ENCODE data around the gene TUBGCP3. TPM values are rescaled to one million over a fixed set of nuclear protein-coding genes. Genes with fewer than 3 reads are reported as not detected.
"Not testable (repeated sequence)": the region's sequence is repeated elsewhere in the genome, so short reads cannot be mapped to it uniquely, and the experiment has no call there.

The TUBGCP3 gene
- total and polyA plus RNA-seq, 2 donors, result 16.3 TPM

DNA sequence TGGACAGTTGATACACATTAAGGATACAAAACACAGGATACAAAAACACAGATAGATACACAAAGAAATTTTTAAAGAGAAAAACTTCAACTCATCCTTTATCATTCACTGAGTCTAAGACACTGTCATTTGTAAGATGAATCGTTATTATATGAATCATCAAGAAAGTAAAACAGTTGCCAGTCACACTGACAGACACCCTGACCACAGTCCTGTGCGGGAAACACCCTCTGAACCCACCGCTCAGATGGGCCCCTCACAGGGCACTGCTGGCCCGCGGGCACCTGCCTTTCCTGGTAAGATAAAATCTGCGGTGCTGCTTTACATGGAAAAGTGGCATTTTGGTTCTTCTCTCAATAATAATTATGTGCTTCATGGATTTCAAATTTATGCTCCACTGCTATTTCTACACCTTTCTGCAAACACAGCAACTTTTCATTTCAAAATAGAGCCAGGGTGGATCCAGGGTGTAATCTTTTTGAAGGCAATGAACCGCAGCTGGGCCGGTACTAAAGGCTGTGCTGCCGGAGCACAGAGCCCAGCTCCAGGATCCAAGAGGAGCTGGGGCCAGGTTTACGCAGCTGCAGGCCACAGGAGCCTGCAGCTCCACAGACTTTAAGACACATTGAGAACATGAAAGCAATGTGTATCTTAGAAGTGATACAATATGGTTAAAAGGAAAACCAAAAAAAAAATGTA is 76.8 kb downstream of the TUBGCP3 start:
- Histone ChIP-seq H3K4me3 (ENCODE audit: low read length in 2 of 2) (no peak overlapping the region), H3K36me3 (ENCODE audit: control insufficient read depth in 2 of 2, insufficient read depth in 2 of 2, low read length in 1 of 2) (peaks cover 46 to 56% of the 10 kb centered on the region in 2 donors), H3K4me1 (ENCODE audit: control insufficient read depth in 2 of 2, insufficient read depth in 2 of 2, low read length in 2 of 2) (no peaks in the 10 kb centered on the region), H3K9me3 (ENCODE audit: control insufficient read depth in 2 of 2, insufficient read depth in 1 of 2, low read length in 1 of 2) (no peaks in the 10 kb centered on the region), H3K27me3 (ENCODE audit: control insufficient read depth in 2 of 2, insufficient read depth in 1 of 2, low read length in 1 of 2) (no peaks in the 10 kb centered on the region), H3K27ac (ENCODE audit: low read depth in 1 of 2, low read length in 1 of 2) (no peak overlapping the region)
- DNase-seq (ENCODE audit: low read depth in 6 of 9, low spot score in 9 of 9), result no peak
- WGBS, result 95% methylated on average over 10 of the region's 10 CpGs

DNA sequence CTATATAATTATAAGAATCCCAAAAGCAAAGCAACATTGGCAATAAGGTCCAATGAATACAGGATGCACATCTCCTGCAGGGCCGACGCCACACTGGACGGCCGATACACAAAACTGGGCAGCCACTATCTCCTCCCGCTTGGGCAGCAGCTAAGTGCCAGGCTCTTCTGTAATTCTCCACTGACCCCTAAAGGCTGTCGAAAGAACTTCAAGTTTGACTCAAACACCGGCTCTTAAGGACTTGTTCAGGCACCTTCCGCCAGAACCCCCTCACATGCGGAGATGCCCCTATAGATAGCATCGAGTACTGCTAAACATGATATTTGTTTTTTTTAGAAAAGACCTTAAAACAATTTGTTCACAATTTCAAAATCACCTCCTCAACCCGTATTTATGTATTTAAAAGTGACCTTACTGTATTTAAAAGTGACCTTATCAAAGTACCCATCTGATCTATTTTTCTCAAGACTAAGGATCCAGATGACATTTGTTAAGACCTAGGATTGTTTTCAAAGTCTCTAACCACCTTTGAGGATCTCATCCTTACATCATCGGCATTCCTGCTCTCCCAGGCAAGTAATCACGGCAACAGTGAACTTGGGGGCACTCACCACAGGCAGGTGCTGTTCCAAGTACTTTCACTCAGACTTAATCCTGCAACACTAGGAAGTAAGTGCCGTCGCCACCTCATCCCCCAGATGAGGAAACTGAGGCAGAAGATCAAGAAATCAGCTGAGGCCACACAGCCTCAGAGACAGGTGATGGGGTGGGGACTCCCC is 77.8 kb downstream of the TUBGCP3 start:
- H3K36me3 ChIP-seq (ENCODE audit: control insufficient read depth in 2 of 2, insufficient read depth in 2 of 2, low read length in 1 of 2), result peaks cover 49 to 59% of the 10 kb centered on the region in 2 donors
- H3K4me1 ChIP-seq (ENCODE audit: control insufficient read depth in 2 of 2, insufficient read depth in 2 of 2, low read length in 2 of 2), result no peaks in the 10 kb centered on the region
- no peaks in the 10 kb centered on the region for H3K9me3 ChIP-seq (ENCODE audit: control insufficient read depth in 2 of 2, insufficient read depth in 1 of 2, low read length in 1 of 2)
- H3K27me3 ChIP-seq (ENCODE audit: control insufficient read depth in 2 of 2, insufficient read depth in 1 of 2, low read length in 1 of 2), result no peaks in the 10 kb centered on the region
- peak in 3 of 9 donors; percentile 9 to 24 (median 13) for DNase-seq (ENCODE audit: low read depth in 6 of 9, low spot score in 9 of 9)
- no peak overlapping the region for H3K4me3 ChIP-seq (ENCODE audit: low read length in 2 of 2)
- H3K27ac ChIP-seq (ENCODE audit: low read depth in 1 of 2, low read length in 1 of 2), result no peak overlapping the region
- WGBS, result 92% methylated on average over 15 of the region's 15 CpGs

DNA sequence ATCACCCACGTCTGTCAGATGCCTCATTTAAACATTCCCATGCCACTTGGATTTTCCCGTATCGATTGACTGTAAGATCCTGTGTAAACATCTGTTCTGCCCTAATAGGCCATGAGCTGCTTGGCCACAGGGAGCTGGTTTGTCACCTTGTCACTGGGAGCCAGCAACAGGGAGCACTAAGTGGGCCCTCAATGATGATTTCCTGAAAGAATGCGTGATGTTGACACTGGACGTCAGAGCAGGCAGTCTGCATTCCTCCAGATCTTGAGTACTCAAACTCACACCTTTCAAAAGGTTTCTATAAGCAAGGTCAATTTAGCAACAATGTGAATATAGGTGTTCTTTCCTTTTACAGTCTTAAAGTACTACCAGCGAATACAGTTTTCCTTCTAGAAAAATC is 78.8 kb downstream of the TUBGCP3 start:
- WGBS, result 90% methylated on average over 6 of the region's 6 CpGs
- Histone ChIP-seq H3K4me1 (ENCODE audit: control insufficient read depth in 2 of 2, insufficient read depth in 2 of 2, low read length in 2 of 2) (no peaks in the 10 kb centered on the region), H3K9me3 (ENCODE audit: control insufficient read depth in 2 of 2, insufficient read depth in 1 of 2, low read length in 1 of 2) (peaks cover 0 to 1% of the 10 kb centered on the region in 2 donors), H3K27me3 (ENCODE audit: control insufficient read depth in 2 of 2, insufficient read depth in 1 of 2, low read length in 1 of 2) (no peaks in the 10 kb centered on the region), H3K4me3 (ENCODE audit: low read length in 2 of 2) (no peak overlapping the region), H3K36me3 (ENCODE audit: control insufficient read depth in 2 of 2, insufficient read depth in 2 of 2, low read length in 1 of 2) (peaks cover 51 to 64% of the 10 kb centered on the region in 2 donors), H3K27ac (ENCODE audit: low read depth in 1 of 2, low read length in 1 of 2) (no peak overlapping the region)
- DNase-seq (ENCODE audit: low read depth in 6 of 9, low spot score in 9 of 9), result no peak

- H3K36me3 ChIP-seq (ENCODE audit: control insufficient read depth in 2 of 2, insufficient read depth in 2 of 2, low read length in 1 of 2), result peaks cover 58 to 67% of the 10 kb centered on the region in 2 donors
Measured at GRCh38 chr13:112506046-112506445, 81.9 kb downstream of the TUBGCP3 start.

DNA sequence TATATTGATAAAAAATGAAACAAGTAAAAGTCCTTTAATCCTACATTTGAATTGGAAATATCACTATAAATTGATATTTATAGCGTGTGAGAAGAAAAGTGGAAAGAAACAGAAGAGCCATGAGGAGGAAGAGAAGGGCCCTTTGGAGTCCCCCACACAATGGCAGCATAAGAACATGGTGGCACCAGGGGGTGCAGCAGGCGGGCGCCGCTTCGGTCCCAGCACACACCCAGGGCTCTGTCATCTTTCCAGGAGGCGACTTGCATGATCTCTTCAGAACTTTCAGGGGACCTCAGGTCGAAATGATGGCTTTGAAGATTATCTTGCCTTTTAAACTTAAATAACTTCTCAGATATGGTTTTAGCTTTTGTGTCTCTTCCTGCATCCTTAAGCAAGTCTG is 91.8 kb downstream of the TUBGCP3 start:
- no peaks in the 10 kb centered on the region for H3K27me3 ChIP-seq (ENCODE audit: control insufficient read depth in 2 of 2, insufficient read depth in 1 of 2, low read length in 1 of 2)
- no peaks in the 10 kb centered on the region for H3K4me1 ChIP-seq (ENCODE audit: control insufficient read depth in 2 of 2, insufficient read depth in 2 of 2, low read length in 2 of 2)
- no peak for DNase-seq (ENCODE audit: low read depth in 6 of 9, low spot score in 9 of 9)
- no peaks in the 10 kb centered on the region for H3K9me3 ChIP-seq (ENCODE audit: control insufficient read depth in 2 of 2, insufficient read depth in 1 of 2, low read length in 1 of 2)
- WGBS, result 82% methylated on average over 7 of the region's 7 CpGs
- H3K27ac ChIP-seq (ENCODE audit: low read depth in 1 of 2, low read length in 1 of 2), result no peak overlapping the region
- H3K36me3 ChIP-seq (ENCODE audit: control insufficient read depth in 2 of 2, insufficient read depth in 2 of 2, low read length in 1 of 2), result peaks cover 25 to 35% of the 10 kb centered on the region in 2 donors
- H3K4me3 ChIP-seq (ENCODE audit: low read length in 2 of 2), result no peak overlapping the region

More at GRCh38 chr13:112506046-112506445, 81.9 kb downstream of the TUBGCP3 start:
- H3K9me3 ChIP-seq (ENCODE audit: control insufficient read depth in 2 of 2, insufficient read depth in 1 of 2, low read length in 1 of 2), result peaks cover 0 to 1% of the 10 kb centered on the region in 2 donors
- WGBS, result 96% methylated on average over 8 of the region's 8 CpGs
- no peak for DNase-seq (ENCODE audit: low read depth in 6 of 9, low spot score in 9 of 9)
- H3K27me3 ChIP-seq (ENCODE audit: control insufficient read depth in 2 of 2, insufficient read depth in 1 of 2, low read length in 1 of 2), result no peaks in the 10 kb centered on the region
- no peaks in the 10 kb centered on the region for H3K4me1 ChIP-seq (ENCODE audit: control insufficient read depth in 2 of 2, insufficient read depth in 2 of 2, low read length in 2 of 2)
- no peak overlapping the region for H3K4me3 ChIP-seq (ENCODE audit: low read length in 2 of 2)
- H3K27ac ChIP-seq (ENCODE audit: low read depth in 1 of 2, low read length in 1 of 2), result no peak overlapping the region

DNA sequence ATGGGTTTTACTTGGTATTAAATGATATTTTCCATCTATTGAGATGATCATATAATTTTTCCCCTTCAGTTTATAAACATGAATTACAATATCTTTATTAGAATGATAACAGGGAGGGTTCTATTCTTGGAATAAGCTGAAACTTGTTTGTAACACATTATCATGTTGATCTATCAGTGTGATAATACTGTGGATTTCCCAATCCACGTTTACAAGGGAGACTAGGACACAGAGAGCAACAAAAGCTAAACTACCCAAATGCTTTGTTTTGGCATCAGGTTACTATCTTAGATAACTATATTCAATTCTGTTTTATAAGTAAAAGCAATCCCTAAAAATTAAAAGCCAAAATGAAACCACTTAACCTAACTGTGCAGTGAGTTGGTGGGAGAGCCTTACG is 92.5 kb downstream of the TUBGCP3 start:
- H3K27ac ChIP-seq (ENCODE audit: low read depth in 1 of 2, low read length in 1 of 2), result no peak overlapping the region
- no peaks in the 10 kb centered on the region for H3K4me1 ChIP-seq (ENCODE audit: control insufficient read depth in 2 of 2, insufficient read depth in 2 of 2, low read length in 2 of 2)
- WGBS, result 92% methylated on average over 2 of the region's 2 CpGs
- no peaks in the 10 kb centered on the region for H3K9me3 ChIP-seq (ENCODE audit: control insufficient read depth in 2 of 2, insufficient read depth in 1 of 2, low read length in 1 of 2)
- peaks cover 25 to 30% of the 10 kb centered on the region in 2 donors for H3K36me3 ChIP-seq (ENCODE audit: control insufficient read depth in 2 of 2, insufficient read depth in 2 of 2, low read length in 1 of 2)
- no peak overlapping the region for H3K4me3 ChIP-seq (ENCODE audit: low read length in 2 of 2)
- H3K27me3 ChIP-seq (ENCODE audit: control insufficient read depth in 2 of 2, insufficient read depth in 1 of 2, low read length in 1 of 2), result no peaks in the 10 kb centered on the region
- DNase-seq (ENCODE audit: low read depth in 6 of 9, low spot score in 9 of 9), result no peak

DNA sequence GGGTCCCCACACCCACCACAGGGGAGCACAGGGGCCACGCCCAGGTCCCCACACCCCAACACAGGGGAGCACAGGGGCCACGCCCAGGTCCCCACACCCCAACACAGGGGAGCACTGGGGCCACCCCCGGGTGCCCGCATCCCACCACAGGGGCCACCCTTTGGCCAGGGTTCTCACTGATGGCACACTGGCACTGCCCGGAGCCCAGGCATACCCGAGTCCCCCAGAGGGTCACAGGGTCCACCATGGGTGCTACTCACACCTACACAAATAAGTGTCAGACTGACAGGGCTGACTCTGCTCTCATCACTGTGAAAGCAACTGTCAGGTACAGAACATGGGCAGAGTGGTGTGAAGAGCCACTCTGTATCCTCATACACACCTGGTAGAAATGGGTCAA is 98.8 kb downstream of the TUBGCP3 start:
- Histone ChIP-seq H3K4me3 (ENCODE audit: low read length in 2 of 2) (no peak overlapping the region), H3K9me3 (ENCODE audit: control insufficient read depth in 2 of 2, insufficient read depth in 1 of 2, low read length in 1 of 2) (no peaks in the 10 kb centered on the region), H3K27me3 (ENCODE audit: control insufficient read depth in 2 of 2, insufficient read depth in 1 of 2, low read length in 1 of 2) (no peaks in the 10 kb centered on the region), H3K27ac (ENCODE audit: low read depth in 1 of 2, low read length in 1 of 2) (no peak overlapping the region), H3K36me3 (ENCODE audit: control insufficient read depth in 2 of 2, insufficient read depth in 2 of 2, low read length in 1 of 2) (peaks cover 9 to 10% of the 10 kb centered on the region in 2 donors), H3K4me1 (ENCODE audit: control insufficient read depth in 2 of 2, insufficient read depth in 2 of 2, low read length in 2 of 2) (no peaks in the 10 kb centered on the region)
- DNase-seq (ENCODE audit: low read depth in 6 of 9, low spot score in 9 of 9), result no peak
- WGBS, result 97% methylated on average over 6 of the region's 6 CpGs

DNA sequence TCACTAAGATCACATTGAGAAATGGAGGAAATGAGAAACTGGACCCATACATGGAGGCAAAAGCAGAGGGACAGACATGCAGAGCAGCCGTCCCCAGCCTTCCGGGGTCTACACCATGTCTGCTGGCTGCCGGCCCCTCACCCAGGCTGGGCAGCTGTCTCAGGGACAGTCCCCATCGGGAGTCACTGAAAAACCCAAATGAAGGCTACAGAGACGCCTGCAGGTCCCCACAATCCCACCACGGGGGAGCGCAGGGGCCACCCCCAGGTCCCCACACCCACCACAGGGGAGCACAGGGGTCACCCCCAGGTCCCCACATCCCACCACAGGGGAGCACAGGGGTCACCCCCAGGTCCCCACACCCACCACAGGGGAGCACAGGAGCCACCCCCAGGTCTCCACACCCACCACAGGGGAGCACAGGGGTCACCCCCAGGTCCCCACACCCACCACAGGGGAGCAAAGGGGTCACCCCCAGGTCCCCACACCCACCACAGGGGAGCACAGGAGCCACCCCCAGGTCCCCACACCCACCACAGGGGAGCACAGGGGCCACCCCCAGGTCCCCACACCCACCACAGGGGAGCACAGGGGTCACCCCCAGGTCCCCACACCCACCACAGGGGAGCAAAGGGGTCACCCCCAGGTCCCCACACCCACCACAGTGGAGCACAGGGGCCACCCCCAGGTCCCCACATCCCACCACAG is 99.5 kb downstream of the TUBGCP3 start:
- H3K27ac ChIP-seq (ENCODE audit: low read depth in 1 of 2, low read length in 1 of 2); H3K27me3 ChIP-seq (ENCODE audit: control insufficient read depth in 2 of 2, insufficient read depth in 1 of 2, low read length in 1 of 2); H3K4me3 ChIP-seq (ENCODE audit: low read length in 2 of 2); DNase-seq (ENCODE audit: low read depth in 6 of 9, low spot score in 9 of 9); H3K4me1 ChIP-seq (ENCODE audit: control insufficient read depth in 2 of 2, insufficient read depth in 2 of 2, low read length in 2 of 2); H3K36me3 ChIP-seq (ENCODE audit: control insufficient read depth in 2 of 2, insufficient read depth in 2 of 2, low read length in 1 of 2); H3K9me3 ChIP-seq (ENCODE audit: control insufficient read depth in 2 of 2, insufficient read depth in 1 of 2, low read length in 1 of 2): not testable (repeated sequence)
- WGBS, result 98% methylated on average over 7 of the region's 7 CpGs

GRCh38 chr13:112487127-112487517 is 100.8 kb downstream of the TUBGCP3 start:
- Histone ChIP-seq H3K4me3 (ENCODE audit: low read length in 2 of 2) (no peak overlapping the region), H3K27ac (ENCODE audit: low read depth in 1 of 2, low read length in 1 of 2) (no peak overlapping the region), H3K36me3 (ENCODE audit: control insufficient read depth in 2 of 2, insufficient read depth in 2 of 2, low read length in 1 of 2) (peaks cover 5 to 9% of the 10 kb centered on the region in 2 donors), H3K9me3 (ENCODE audit: control insufficient read depth in 2 of 2, insufficient read depth in 1 of 2, low read length in 1 of 2) (no peaks in the 10 kb centered on the region), H3K27me3 (ENCODE audit: control insufficient read depth in 2 of 2, insufficient read depth in 1 of 2, low read length in 1 of 2) (no peaks in the 10 kb centered on the region), H3K4me1 (ENCODE audit: control insufficient read depth in 2 of 2, insufficient read depth in 2 of 2, low read length in 2 of 2) (no peaks in the 10 kb centered on the region)
- no peak for DNase-seq (ENCODE audit: low read depth in 6 of 9, low spot score in 9 of 9)
- WGBS, result 94% methylated on average over 8 of the region's 8 CpGs
